Stomach (tissue), 4 donors: ENCODE measurements around the gene HS2ST1.

Source experiments
- CTCF ChIP-seq, 7 experiments: fragments of 450-650 bp in 4 of 7; fragments of 200-600 bp in 3 of 7; sonication (generic) in 3 of 7; IDR thresholded peaks; one replicate each; pipeline ENCODE4 v1.5.1; 2016 to 2019; ENCODE audit warnings: antibody characterized with exemption in 7 of 7, control low read depth in 2 of 7, mild to moderate bottlenecking in 1 of 7
- EP300 ChIP-seq: sonication (generic); formaldehyde crosslinking; IDR thresholded peaks from one replicate; pipeline ENCODE4 v1.6.1; 2017; ENCODE audit warnings: antibody characterized with exemption

- no peak for TF ChIP-seq CTCF (IDR thresholded peaks at IDR 0.05)
- TF ChIP-seq EP300: no peak
Measured at GRCh38 chr1:86992861-86993260, 78.4 kb downstream of the HS2ST1 start.
